GM18499 (cell line): ENCODE measurements around the gene PSAPL1.

ENCODE experiments used
- ATAC-seq: cut with Tn5 transposase; IDR thresholded peaks from one replicate; pipeline ENCODE4 v1.9.1; 2021; ENCODE audit warnings: moderate number of reproducible peaks; ENCODE audit not compliant: insufficient read depth, unreplicated experiment

PSAPL1 gene

DNA sequence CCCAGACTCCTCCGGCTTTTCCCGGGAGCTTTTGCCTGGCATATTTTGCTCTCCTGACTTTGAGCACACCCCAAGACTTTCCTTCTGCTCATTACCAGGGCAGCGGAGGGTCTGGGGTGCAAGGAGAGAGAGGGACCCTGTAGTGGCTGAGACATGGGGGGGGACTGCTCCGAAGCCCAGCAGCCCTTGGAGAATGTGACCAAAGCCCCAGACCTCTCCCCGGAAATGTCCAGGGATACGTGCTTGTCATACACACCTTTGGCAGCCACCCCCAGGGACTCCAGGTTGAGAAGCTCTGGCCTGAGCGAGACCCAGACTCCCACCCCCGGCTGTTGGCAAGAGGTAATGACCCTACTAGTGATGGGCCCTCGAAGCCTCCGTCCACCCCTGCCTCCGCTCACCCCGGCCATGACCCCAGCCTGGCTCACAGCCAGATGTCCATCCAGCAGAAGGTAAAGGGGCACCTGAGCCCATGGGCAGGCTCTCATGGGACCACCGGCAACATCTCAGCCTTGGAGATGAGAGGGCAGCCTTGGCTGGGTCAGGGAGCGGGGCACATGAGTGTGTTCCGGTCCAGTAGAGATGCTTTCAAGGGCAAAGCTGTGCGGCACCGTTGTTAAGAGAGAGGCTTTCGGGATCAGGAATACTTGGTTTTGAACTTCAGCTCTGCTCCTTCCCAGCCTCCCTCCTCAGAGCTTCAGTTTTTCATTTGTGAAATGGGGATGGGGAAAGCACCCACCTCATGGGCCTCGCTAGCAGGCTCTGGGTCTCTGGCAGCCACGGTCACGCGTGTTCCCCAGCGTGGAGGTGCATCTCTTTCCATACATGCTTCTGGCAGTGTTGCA lies 2.0 kb downstream of the PSAPL1 start:
- ATAC-seq, result no peak

DNA sequence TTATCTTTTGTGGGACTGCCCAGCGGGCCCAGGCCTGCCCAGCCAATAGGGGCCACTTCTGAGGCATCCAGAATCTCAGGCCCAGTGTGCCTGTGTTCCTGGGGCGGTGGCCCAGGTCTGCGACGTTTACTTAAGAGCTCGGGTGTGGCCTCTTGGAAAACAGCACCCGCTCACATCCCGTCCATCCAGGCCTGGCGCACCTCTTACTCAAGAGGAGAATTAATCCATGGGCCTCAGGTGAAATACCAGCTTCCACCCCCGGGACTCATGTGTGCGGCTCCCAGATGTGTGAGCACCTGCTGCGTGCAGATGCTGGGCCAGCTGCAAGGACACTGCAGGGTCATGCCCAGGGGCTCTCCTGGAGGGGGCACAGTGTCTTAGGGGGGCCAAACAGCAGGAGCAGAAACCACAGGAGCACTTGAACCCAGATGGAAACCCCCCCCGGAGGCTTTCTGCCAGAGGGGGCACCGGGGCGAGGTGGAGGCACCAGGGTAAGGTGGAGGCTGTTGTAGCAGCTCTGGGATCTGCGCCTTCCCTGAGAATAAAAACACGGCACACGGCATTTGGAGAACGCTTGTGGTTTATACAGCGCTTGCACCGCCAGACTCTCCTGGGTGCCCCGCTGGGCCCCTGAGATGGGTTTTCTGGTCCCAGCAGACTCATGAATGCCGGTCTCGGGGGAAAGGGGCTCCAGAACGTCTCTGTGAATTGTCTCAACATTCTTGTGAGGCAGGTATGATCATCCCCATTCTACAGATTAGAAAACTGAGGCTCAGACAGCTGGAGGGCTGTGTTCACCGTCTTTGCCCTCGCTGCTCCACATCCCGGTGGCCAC lies 2.8 kb downstream of the PSAPL1 start:
- no peak for ATAC-seq

DNA sequence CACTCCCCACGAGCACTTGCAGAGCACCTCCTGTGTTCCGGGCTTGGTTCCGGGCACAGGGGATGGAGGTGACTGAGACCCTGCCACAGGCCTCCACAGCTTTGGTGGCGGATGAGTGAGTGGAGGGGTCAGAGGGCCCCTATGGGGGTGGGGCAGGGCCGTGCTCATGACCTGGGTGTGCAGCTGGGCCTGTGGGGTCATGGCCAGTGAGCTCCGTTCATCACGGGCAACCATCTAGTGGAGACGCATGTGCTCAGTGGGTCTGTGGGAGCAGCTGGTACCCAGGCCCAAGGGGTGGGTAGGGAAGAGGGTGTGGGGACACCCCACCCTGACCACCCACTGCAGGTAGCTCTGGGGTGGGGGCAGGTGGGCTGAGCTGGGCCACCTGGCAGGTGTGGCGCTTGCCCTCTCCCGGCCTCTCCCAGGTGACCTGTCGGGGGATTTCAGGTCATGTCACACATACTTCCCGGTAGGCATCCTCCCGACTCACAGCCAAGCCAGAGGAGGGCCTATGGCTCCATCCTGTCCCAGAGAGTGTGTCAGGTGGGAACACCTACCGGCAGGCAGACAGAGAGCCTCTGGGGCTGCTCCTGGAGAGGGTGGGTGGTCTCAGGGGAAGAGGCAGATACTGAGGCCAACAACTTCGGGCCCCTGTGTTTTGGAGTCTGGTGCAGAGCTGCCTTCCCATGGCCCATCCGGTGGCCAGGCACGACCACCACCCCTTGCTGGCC lies 3.6 kb downstream of the PSAPL1 start:
- ATAC-seq, result no peak

DNA sequence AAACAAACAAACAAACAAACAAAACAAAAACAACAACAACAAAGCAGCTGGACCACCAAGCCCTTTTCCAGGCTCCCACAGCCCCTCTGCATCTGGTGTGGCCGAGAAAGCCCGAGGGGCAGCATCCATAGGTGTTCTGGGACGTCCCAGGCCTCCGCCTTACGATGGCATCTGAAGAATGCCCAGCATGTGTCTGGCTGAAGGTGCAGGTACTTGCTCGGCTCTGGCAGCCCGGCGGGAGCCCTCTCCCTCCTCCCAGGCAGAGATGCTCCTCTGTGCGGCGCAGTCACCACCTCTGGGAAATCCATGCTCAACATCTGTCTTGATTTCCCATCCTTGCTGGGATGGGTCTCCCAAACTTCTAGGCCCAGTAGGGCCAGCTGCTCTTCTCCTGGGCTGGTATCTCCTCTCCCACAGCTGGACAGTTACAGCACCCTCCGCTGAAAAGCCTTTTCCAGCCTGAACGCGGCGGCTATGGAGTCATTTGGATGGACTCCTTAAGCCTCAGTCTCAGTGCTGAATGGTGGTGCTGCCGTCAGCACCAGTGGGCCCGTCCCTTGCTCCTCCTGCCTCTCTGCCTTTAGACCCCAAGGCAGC lies 4.3 kb downstream of the PSAPL1 start:
- no peak for ATAC-seq

DNA sequence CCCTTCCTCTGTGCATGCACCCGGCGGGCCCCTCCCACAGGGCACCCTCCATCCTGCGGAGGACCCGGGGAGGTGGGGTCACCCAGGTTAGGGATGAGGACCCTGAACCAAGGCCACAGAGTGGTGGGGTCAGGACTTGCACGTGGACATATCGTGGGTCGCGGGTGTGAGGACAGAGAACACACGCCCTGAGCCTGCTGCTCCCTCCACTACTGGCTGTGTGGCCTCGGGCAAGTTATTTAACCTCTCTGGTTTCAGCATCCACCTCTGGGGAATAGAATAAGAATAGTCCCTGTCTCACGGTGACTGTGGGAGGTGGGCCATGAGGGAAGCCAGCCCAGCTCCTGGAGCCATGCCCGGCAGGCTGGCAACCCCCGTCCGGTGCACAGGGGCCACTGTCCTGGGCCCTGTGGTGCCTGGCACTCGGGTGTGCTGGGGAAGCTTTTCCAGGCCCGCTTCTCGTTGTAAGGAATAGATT lies 5.1 kb downstream of the PSAPL1 start:
- no peak for ATAC-seq

DNA sequence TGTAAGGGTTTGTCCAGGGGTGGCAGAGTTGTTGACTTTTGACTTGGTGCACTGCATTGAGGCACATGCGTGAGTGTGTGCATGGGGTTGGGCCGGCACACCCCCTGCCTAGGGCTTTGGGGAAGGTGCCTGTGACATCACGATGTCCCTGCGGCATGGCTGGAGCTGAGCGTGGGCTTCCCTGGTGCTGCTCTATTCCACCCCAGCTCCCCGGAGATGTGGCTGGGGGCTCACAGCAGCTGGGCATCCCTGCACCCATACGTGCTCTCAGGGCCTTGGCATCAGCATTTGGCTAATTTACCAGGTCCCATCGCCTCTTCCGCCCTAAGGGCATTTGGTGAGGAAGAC lies 5.7 kb downstream of the PSAPL1 start:
- ATAC-seq, result no peak

DNA sequence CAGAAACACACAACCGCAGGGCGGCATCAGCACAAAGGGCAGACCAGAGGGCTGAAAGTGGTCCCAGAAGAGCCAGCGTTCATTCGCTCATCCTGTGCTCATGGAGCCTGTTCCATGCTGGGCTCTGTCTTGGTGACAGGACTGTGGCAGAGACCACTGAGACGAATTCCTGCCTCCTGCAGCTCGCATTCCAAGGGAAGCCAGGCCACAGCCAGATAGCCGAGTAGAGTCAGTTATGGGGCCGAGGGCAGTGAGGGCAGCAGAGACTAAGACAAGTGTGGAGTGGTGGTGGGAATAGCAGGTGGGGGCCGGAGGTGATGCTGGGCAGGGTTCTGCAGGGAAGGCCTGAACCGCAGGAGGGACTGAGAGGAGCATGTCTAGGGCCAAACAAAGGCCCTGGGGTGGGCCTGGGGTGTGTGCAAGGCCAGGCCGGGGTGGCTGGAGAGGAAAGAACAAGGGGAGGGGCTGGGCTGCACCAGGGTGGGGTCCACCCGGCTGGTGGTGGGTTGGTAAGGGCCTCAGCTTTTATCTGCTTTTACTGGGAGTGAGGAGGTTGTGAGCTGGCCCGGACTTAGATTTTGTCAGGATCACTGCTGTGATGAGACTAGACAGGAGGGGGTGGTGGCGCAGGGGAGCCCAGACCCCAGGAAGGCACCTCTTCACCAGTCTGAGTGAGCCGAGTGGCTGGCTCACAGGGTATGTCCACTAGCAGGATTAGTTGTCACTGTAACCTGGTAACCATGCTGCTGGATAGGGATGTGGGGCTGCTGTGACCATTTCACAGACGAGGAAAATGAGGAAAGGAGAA lies 6.3 kb downstream of the PSAPL1 start:
- no peak for ATAC-seq

DNA sequence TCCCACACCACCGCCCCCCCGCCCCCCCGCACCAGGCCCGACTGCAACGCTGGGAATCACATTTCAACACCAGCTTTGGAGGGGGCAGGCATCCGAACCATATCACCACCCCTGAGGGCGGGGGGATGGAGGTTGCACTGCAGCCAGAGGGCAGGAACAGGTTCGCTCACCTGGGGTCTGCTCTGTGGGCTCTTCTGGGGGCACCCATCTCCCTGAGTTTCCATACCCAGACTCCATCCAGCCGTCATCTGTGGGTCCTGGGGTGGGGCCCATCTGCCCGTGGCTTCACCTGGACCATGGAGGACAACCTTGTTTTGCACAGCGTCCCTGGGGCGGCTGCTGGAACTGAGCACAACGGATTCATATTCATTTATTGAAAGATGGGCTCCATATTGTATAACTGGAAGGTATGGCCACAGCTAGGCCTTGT lies 6.9 kb downstream of the PSAPL1 start:
- no peak for ATAC-seq

DNA sequence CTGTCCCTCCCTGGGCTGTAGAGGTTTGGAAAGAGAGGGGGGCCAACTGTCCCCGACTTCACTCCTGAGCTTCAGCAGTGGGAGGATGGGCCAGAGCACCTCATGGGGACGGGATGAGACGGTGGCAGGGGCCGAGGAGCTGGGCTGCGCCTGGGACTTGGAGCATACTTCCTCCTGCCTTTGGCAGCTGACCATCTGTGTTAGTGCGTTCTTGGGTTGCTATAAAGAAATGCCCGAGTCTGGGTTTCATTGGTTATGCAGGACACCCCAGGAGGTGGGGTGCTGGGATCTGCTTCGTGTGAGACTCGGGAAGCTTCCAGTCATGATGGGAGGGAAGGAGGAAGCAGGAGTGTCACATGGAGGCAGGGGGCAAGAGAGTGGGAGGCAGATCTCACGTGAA lies 7.4 kb downstream of the PSAPL1 start:
- no peak for ATAC-seq

DNA sequence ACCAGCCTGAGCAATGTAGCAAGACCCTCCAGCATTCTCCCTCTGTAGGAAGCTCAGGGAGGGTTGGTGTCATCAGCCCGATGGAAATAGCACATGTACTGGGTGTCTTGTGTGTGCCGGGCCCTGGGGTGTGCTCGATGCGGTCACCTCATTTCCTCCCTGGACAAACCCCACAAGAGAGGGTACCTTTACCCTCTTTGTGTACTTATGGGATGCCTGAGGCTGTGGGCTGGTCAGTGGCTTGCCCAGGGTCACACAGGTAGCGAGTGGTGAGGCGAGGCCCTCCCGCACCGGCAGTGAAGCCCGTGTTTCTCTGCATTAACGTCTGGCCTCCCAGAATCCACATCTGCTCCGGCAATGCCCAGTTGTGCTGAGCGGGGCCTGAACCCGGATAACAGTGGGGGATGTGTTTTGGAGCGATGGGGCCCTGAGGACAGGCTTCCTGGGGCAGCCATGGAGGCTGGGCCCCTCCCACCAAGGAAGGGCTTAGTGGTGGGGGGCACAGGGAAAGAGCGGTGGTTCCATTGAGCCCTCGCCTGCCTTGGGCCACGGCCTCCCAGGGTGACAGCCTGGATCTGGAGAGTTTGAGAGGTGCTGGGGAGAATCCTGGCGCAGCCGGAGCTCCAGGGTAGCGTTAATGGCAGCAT lies 8.1 kb downstream of the PSAPL1 start:
- no peak for ATAC-seq

DNA sequence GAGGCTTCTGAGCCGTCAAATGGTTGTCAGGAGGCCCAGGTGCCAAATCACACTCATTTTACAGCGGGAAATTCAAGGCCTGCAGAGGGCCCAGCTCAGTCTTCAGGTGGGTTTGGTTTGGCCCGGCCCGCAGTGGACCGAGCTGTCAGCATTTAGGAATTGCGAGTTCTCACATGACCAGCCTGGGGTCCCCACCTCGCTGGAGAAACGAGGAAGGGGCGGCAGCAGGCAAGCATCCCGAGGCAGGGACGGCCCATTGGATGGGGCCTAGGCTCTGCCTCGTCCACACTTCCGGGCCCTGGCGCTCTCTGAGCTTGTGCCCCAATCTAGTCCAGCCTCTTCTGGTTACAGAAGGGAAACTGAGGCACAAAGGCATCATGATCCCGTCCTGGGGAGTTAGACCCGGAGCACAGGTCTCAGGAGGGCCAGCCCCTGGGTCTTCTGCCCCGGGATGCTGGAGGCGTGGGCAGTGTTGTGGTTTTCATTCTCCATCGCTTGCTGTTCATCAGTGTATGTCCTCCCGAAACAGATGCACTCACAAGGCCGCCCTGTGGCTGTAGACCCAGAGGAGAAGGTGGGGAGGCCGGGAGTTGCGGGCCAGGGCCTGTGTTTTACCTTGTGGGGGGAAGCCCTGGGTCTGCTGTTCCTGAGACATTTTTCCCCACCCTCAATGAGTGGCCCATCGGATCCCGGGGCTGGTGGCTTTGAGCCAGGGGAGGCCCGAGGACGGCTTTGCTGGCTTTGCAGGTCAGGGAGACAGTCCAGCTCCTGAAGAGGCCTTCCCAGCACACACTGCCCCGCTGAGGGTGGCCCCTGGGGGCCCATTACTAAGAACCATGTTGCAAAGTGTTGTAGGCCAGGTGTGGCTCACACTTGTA lies 8.9 kb downstream of the PSAPL1 start:
- no peak for ATAC-seq

DNA sequence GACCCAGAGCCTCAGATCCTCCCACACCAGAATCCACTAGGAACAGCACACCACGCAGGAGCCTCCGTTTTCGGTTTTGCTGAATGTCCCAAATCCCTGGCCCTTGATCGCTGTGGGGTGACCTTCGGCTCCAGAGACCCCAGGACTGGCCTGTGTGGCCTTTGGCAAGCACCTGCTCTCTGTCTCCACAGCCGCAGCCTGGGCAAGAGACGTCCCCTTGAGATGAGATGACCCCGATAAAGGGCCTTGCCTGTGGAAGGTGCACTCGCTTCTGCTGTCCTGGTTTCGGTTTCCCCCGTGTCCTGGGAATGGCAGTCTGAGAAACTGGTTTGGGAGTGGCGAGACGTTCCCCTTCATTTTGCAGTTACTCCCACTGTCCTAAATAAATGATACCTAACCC lies 9.6 kb downstream of the PSAPL1 start:
- ATAC-seq, result no peak

DNA sequence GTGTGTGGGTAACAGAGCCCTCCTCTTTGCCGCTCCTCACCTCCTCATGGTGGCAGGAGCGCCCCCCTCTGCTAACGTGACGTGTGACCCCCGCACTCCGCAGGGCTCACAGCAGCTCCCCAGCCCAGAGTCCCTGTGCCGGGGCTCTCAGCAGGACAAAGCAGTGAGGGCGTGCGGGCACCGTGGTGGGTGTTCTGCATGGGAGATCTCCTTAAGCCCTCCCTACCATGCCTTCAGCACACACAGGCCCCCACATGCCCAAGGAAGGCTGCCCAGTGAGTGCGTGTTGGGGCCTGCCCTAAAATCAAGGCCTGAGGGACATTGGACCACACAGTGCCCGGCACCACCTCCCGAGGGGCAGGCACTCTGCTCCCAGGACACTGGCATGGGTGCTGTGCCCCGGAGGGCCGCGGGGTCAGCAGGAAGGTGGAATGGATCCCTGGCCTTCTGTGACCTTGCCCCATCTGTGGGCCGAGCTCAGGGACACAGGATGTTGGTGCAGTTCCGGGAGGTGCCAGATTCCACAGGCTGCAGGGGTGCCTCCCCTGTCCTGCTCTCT lies 10.1 kb downstream of the PSAPL1 start:
- ATAC-seq, result no peak

DNA sequence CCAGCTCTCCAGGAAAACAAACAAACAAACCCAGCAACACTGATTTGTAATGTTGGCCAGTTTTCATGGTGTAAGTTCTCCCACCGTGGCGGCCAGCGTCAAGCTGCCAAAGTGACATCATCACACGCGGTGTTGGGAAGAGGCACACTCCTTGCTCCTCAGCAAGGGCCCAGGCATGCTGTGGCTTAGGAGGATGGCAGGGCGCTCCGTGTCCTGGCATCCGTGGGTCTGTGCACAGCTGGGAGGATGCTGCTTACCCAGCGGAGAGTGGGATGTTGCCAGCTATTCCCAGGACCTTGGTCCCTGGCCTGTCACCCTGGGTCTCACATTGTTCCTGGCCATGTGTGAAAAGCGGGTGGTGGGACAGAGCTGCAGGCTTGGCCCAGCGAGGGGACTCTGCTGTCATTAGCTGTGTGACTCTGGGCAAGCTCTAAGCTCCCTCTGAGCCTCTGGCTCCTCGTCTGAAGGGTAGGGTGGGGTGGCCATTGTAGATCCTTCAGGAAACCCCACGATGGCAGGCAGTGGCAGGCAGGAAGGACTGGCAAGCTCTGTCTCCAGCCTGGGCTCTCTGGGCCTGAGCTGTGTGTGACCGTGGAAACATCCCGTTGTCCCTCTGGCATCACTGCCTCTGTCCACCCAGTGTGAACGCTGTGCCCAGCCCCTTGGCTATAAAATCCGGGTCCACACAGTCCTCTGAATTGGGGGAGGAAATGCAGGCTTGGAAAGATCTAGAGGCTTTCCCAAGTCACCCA lies 10.8 kb downstream of the PSAPL1 start:
- no peak for ATAC-seq

DNA sequence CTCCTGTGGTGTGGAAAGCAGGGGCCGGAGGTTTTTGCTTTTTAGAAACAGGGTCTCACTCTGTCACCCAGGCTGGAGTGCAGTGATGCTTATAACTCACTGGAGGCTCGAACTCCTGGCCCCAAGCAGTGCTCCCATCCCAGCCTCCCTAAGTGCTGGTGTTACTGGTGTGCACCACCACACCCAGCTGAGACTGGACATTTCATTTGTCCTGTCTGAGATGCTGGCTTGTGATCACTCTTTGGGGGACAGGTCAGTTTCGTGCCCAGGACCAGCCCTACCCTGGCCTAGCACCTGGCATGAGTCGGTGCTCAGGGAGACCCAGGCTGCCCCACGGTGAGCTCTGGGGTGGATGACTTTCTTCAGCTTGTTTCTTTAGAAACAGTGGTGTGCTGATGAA lies 11.3 kb downstream of the PSAPL1 start:
- no peak for ATAC-seq

DNA sequence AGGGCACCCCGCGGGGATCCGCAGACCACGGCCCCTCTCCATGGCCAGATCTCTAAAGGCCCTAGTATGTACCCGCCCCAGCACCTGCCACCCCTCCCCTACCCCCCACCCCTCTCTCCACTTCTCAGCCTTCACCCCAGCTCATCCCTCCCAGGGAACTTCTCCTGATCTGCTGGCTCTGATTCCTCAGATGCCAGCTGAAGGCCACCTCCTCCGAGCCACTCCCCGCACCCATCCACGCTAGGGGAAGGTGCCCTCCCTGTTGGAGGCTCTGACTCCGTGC lies 11.9 kb downstream of the PSAPL1 start:
- ATAC-seq, result no peak

DNA sequence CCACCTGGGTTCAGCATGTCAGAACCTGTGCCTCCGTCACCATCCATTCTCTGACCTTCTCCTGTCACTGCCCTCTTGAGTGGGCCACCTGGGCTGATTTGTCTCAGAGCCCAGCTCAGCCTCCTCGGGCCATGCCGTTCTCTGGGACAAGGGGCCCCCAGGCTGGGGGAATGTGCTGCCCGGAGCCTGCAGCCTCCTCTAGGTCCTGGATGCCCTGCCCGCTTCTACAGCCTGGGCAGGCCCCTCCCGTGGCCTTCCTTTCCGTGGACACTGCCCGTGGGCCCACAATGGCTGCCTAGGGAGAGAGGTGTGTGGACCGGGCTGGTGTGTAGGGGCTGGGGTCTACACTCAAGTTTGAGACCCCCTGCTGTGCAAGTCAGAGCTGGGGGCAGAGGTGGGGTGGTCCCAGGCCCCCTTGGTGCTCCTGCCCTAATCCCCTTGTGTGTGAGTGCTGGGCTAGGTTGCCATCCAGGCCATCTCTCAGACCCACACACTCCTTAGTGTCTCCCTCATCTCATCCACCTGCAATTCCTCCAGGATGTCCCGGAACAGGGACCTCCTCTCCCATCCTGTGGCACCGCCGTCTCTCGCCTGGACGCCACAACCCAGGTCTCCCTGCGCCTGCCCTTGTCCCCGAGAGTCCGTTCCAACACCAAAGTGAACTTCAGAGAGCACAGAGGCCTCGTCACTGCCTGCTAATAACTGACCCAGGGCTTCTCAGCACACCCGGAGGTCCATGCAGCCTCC lies 12.4 kb downstream of the PSAPL1 start:
- no peak for ATAC-seq
